HEK293 (cell line): ENCODE data around the gene POLR3GL.

Experiments used
- CTCF ChIA-PET: fragments of 350-600 bp; formaldehyde crosslinking; extraction: SDS; loops from one replicate; lab custom pipeline; 2021; ENCODE audit warnings: antibody characterized with exemption; lab: Yijun Ruan, JAX
- POLR2A ChIA-PET: fragments of 300-600 bp; formaldehyde crosslinking; extraction: SDS; loops from one replicate; lab custom pipeline; 2020; ENCODE audit warnings: antibody characterized with exemption, inconsistent platforms; lab: Yijun Ruan, JAX
- H3K27ac ChIP-seq: fragments of 200-500 bp; sonication (Bioruptor generic); 2 replicates; pipeline ENCODE4 v1.5.1; 2014; ENCODE audit warnings: low read depth, low read length, control low read depth, inconsistent platforms; ENCODE audit errors: extremely low read depth
- H3K36me3 ChIP-seq, 2 experiments: fragments of 200-500 bp in 1 of 2; sonication (Bioruptor generic) in 1 of 2; 1 replicate in 1 of 2; 2 replicates in 1 of 2; pipeline ENCODE4 v1.5.1; 2014 to 2017; ENCODE audit warnings: inconsistent platforms in 2 of 2, low read length in 2 of 2; ENCODE audit not compliant: control insufficient read depth in 2 of 2, insufficient read depth in 1 of 2
- H3K4me1 ChIP-seq: fragments of 200-500 bp; sonication (Bioruptor generic); 2 replicates; pipeline ENCODE4 v1.5.1; 2014; ENCODE audit warnings: mild to moderate bottlenecking, low read length, inconsistent platforms; ENCODE audit not compliant: control insufficient read depth, insufficient read depth
- H3K4me3 ChIP-seq: 2 replicates; pipeline ENCODE4 v1.5.1; 2011; ENCODE audit warnings: low read depth, mild to moderate bottlenecking, control low read depth, low read length, moderate library complexity
- H3K9me3 ChIP-seq: fragments of 200-500 bp; sonication (Bioruptor generic); 2 replicates; pipeline ENCODE4 v1.5.1; 2014; ENCODE audit warnings: low read depth, low read length, inconsistent platforms; ENCODE audit not compliant: control insufficient read depth, insufficient read depth
- REST ChIP-seq: fragments of 450-650 bp; formaldehyde crosslinking; IDR thresholded peaks from 2 replicates; pipeline ENCODE4 v1.5.1; 2016; ENCODE audit warnings: missing biosample characterization, missing genetic modification characterization
- SCRT1 ChIP-seq: fragments of 450-650 bp; formaldehyde crosslinking; IDR thresholded peaks from 2 replicates; pipeline ENCODE4 v1.5.1; 2016; ENCODE audit warnings: missing biosample characterization, missing genetic modification characterization, borderline replicate concordance
- YY2 ChIP-seq: fragments of 450-650 bp; formaldehyde crosslinking; IDR thresholded peaks from 2 replicates; pipeline ENCODE4 v1.5.1; 2016; ENCODE audit warnings: missing biosample characterization, missing genetic modification characterization
- ZBTB26 ChIP-seq: fragments of 450-650 bp; formaldehyde crosslinking; optimal IDR thresholded peaks from 2 replicates; pipeline ENCODE3; 2016; ENCODE audit warnings: missing biosample characterization, mild to moderate bottlenecking, missing genetic modification characterization
- ZNF132 ChIP-seq: fragments of 450-650 bp; formaldehyde crosslinking; IDR thresholded peaks from 2 replicates; pipeline ENCODE4 v1.5.1; 2017; ENCODE audit warnings: missing biosample characterization, missing genetic modification characterization, borderline replicate concordance
- ZNF133 ChIP-seq: fragments of 450-650 bp; formaldehyde crosslinking; IDR thresholded peaks from 2 replicates; pipeline ENCODE4 v1.5.1; 2016; ENCODE audit warnings: missing biosample characterization, missing genetic modification characterization
- ZNF138 ChIP-seq: fragments of 450-650 bp; formaldehyde crosslinking; IDR thresholded peaks from 2 replicates; pipeline ENCODE4 v1.5.1; 2016; ENCODE audit warnings: missing biosample characterization, missing genetic modification characterization, borderline replicate concordance
- ZNF169 ChIP-seq: fragments of 450-650 bp; formaldehyde crosslinking; IDR thresholded peaks from 2 replicates; pipeline ENCODE4 v1.5.1; 2016; ENCODE audit warnings: missing biosample characterization, missing genetic modification characterization
- ZNF2 ChIP-seq: fragments of 450-650 bp; formaldehyde crosslinking; IDR thresholded peaks from 2 replicates; pipeline ENCODE4 v1.5.1; 2016; ENCODE audit warnings: missing biosample characterization, missing genetic modification characterization
- ZNF202 ChIP-seq: fragments of 450-650 bp; formaldehyde crosslinking; IDR thresholded peaks from 2 replicates; pipeline ENCODE4 v1.5.1; 2016; ENCODE audit warnings: missing biosample characterization, missing genetic modification characterization, borderline replicate concordance
- ZNF280D ChIP-seq: fragments of 450-650 bp; formaldehyde crosslinking; IDR thresholded peaks from 2 replicates; pipeline ENCODE4 v1.5.1; 2016; ENCODE audit warnings: missing biosample characterization, missing genetic modification characterization
- ZNF311 ChIP-seq: fragments of 450-650 bp; formaldehyde crosslinking; IDR thresholded peaks from 2 replicates; pipeline ENCODE4 v1.5.1; 2017; ENCODE audit warnings: missing biosample characterization, missing genetic modification characterization, borderline replicate concordance
- ZNF366 ChIP-seq: fragments of 450-650 bp; formaldehyde crosslinking; conservative IDR thresholded peaks from 2 replicates; pipeline ENCODE4 v1.5.1; 2016; ENCODE audit warnings: missing biosample characterization, missing genetic modification characterization
- ZNF510 ChIP-seq: fragments of 450-650 bp; formaldehyde crosslinking; IDR thresholded peaks from 2 replicates; pipeline ENCODE4 v1.5.1; 2018; ENCODE audit warnings: mild to moderate bottlenecking, missing genetic modification characterization, missing biosample characterization; ENCODE audit not compliant: insufficient replicate concordance
- ZNF518A ChIP-seq: fragments of 450-650 bp; formaldehyde crosslinking; conservative IDR thresholded peaks from 2 replicates; pipeline ENCODE4 v1.5.1; 2016; ENCODE audit warnings: low read depth, missing biosample characterization, missing genetic modification characterization
- ZNF610 ChIP-seq: fragments of 450-650 bp; formaldehyde crosslinking; IDR thresholded peaks from 2 replicates; pipeline ENCODE4 v1.5.1; 2016; ENCODE audit warnings: missing biosample characterization, missing genetic modification characterization, borderline replicate concordance
- ZSCAN18 ChIP-seq: fragments of 450-650 bp; formaldehyde crosslinking; IDR thresholded peaks from 2 replicates; pipeline ENCODE4 v1.5.1; 2016; ENCODE audit warnings: missing biosample characterization, missing genetic modification characterization

The POLR3GL gene

GRCh38 chr1:145926686-145927062 is 37.8 kb upstream of the POLR3GL start (continued):
- TF ChIP-seq ZBTB26 (tag by site-specific recombination), result no peak
- TF ChIP-seq ZNF366 (tag by site-specific recombination), result no peak
- TF ChIP-seq SCRT1 (tag by site-specific recombination), result no peak
- no peak for TF ChIP-seq ZNF132 (tag by site-specific recombination)
- no peak for TF ChIP-seq REST (tag by site-specific recombination)
- no peak for TF ChIP-seq ZNF202 (tag by site-specific recombination)
- no peak for TF ChIP-seq ZNF169 (tag by site-specific recombination)
- no peak for TF ChIP-seq ZSCAN18 (tag by site-specific recombination)
- no peak for TF ChIP-seq ZNF510
- TF ChIP-seq ZNF138 (tag by site-specific recombination), result no peak

- Histone ChIP-seq H3K4me1 (no peaks in the 10 kb centered on the region), H3K27ac (peak within 1 kb of the TSS; percentile 59), H3K36me3 (peaks cover 0 to 30% of the 10 kb centered on the region in 2 experiments; a peak in 2 of 3 replicates), H3K4me3 (peak within 1 kb of the TSS; percentile 83), H3K9me3 (no peaks in the 10 kb centered on the region)
- ChIA-PET POLR2A (interaction anchor here (0.6 to 2.2 kb wide), 20 partner anchors 8 to 109 kb away, joined by 3 to 51 read pairs (median 6); partner anchors contain the start of genes ANKRD34A, LIX1L, NUDT17 and PEX11B), CTCF (interaction anchor here (0.6 to 3.0 kb wide), 19 partner anchors 9 to 1131 kb away, joined by 3 to 18 read pairs (median 3); partner anchors contain the start of genes ANKRD34A, ITGA10, LIX1L and NUDT17)
- TF ChIP-seq ZNF2 (tag by site-specific recombination) (peak; percentile 92; the same call in 1 of the 2 replicates), ZNF133 (tag by site-specific recombination) (no peak), ZNF518A (tag by site-specific recombination) (peak; percentile 56), ZNF610 (tag by site-specific recombination) (peak; percentile 99), YY2 (tag by site-specific recombination) (peak; percentile 93), ZNF311 (tag by site-specific recombination) (no peak), ZNF280D (peak; percentile 55; the same call in 1 of the 2 replicates), ZSCAN18 (tag by site-specific recombination) (no peak)
These were observed 37.2 kb upstream of the POLR3GL start, which contains the start of gene RBM8A for GRCh38 chr1:145927063-145927886. Gene RBM8A (minus strand): TSS chr1:145927484. CDS start chr1:145927426, 58 bp downstream.
